D341Med (cell line): ENCODE measurements around the gene ZNF692.
"Not testable (repeated sequence)": the region's sequence is repeated elsewhere in the genome, so short reads cannot be mapped to it uniquely, and the experiment has no call there.

Source experiments
- DNase-seq: peaks from one replicate; pipeline ENCODE4 v3.0.0; 2012; ENCODE audit warnings: low spot score

The ZNF692 gene

DNA sequence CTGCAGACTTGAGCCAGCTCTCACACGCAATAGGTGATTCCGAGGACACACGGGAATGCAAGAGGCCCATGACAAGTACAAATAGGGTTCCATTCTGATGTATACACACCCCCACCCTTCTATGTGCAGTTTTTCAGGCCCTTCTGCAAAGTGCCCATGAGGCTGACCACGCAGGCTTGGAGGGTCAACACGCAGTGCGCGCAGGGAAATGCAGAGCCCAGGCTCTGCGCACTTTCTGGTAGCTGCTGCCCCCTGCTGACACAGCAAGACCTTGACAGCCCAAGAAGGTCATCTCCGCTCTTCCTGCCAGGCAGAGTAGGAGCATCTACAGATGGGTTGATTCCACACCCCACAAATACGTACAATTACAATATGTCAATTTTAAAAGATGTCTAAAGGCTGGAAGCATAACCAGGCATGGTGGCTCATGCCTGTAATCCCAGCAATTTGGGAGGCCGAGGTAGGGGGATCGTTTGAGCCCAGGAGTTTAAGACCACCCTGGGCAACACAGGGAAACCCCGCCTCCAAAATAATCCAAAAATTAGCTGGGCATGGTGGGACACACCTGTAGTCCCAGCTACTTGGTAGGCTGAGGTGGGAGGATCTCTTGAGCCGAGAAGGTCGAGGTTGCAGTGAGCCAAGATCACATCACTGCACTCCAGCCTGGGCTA, 51.7 kb downstream of the ZNF692 start:
- peak; percentile 87 for DNase-seq

DNA sequence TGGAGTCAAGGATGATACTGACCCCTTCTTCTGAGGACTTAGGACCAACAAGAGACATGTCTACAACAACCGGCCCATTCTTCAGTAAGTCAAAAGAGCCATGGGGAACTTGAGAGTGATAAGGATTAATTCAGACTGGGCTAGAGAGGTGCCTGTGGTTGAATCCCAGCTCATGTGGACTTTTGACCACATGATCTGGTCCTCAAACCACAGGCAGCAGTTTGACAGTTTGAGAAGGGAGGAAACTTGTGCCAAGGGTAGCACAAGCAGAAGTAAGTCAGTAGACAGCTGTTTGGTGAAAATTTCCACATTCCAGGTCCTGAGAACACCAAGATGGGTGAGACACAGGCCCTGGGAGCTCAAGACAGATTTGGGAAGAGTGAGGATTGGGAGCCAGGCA, 53.0 kb downstream of the ZNF692 start:
- DNase-seq: no peak

DNA sequence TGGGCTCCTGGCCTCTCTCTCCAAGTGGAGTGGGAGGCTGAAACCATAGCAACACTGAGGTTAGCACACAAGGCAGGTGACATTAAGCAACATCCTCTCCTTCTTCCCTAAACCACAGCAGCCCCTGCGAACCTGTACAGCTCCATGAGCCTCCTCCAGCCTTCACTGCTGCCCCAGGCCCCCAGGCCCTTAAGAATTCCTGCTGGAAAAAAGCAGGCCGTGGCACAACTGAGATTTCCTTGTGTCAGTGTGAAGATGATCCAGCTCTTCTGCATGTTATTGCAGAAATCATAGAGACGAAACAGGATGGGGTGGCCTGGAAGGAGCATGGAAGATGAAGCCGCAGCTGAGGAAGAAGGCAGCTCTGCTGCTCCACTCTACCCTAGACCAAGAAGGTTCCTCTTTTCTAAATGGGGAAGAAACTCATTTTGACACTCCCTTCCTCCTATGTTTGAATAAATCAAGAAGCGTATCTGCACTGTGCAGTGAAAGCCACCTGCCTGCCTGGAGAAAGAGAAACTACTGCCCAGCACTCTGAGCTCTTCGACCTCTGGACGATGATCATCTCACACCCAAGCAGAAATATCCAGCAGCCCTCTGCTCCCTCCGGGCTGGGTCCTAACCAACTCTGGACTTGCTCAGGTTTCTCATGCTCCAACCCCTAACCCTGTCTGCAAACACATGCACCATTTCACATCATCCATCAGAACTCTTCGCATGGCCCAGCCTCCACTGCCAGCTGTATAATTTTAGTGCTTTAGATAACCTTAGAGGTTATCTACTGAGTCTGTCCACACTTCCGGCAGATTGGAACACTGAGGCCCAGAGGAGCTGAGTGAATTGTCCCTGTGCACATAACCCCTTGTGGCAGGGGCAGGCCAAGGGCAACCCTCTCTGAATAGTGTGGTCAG, 53.9 kb downstream of the ZNF692 start:
- no peak for DNase-seq

DNA sequence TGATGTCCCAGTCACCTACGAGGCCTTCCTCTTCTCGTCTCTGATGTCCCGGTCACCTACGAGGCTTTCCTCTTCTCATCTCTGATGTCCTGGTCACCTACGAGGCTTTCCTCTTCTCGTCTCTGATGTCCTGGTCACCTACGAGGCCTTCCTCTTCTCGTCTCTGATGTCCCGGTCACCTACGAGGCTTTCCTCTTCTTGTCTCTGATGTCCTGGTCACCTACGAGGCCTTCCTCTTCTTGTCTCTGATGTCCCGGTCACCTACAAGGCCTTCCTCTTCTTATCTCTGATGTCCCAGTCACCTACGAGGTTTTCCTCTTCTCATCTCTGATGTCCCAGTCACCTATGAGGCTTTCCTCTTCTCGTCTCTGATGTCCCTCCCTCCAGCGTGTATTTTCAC, 55.4 kb downstream of the ZNF692 start:
- not testable (repeated sequence) for DNase-seq

DNA sequence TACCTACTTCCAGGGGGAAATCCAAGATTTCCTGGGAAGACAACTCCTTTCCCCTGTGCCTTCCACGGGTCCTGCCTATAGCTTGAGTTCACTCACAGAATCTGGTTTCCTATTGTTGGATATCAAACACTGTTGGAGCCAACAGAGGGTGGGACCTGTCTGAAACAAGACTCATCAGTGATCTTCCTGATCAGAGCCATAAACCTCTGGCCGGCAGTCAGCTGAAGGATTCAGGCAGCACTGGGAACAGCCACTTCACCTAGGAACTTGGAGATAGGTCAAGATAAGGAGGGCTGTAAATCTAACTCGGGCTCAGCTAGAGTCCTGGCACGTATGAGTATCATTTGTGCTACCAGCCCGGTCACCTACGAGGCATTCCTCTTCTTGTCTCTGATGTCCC, 56.4 kb downstream of the ZNF692 start:
- DNase-seq: peak; percentile 9

DNA sequence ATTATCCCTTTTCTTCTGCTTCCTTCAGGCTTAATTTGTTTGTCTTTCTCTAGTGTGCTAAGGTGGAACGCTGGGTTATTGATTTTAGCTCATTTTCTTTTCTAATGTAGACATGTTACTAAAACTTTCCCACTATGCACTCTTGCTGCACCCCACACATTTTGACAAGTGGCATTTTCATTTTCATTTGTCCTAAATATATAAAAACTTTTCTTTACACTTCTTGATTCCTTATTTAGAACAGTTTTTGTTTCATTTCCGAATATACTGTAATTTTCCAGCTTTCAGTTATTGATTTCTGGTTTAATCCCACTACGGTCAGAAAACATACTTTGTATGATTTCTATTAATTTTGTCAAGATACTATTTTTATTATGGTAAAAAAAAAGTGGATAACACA, 58.4 kb downstream of the ZNF692 start:
- DNase-seq: no peak
